IPS-18c (cell line): ENCODE measurements around the gene BIK.
"Not testable (repeated sequence)": the region's sequence is repeated elsewhere in the genome, so short reads cannot be mapped to it uniquely, and the experiment has no call there.

Source experiments
- H3K4me3 ChIP-seq: 2 replicates; pipeline ENCODE4 v1.7.0; 2013; ENCODE audit warnings: low read depth, mild to moderate bottlenecking, low read length, moderate library complexity; ENCODE audit not compliant: insufficient read depth
- H3K9me3 ChIP-seq: one replicate; pipeline ENCODE4 v1.6.1; 2013; ENCODE audit warnings: mild to moderate bottlenecking, low read length, moderate library complexity; ENCODE audit not compliant: control insufficient read depth, insufficient read depth

The BIK gene

DNA sequence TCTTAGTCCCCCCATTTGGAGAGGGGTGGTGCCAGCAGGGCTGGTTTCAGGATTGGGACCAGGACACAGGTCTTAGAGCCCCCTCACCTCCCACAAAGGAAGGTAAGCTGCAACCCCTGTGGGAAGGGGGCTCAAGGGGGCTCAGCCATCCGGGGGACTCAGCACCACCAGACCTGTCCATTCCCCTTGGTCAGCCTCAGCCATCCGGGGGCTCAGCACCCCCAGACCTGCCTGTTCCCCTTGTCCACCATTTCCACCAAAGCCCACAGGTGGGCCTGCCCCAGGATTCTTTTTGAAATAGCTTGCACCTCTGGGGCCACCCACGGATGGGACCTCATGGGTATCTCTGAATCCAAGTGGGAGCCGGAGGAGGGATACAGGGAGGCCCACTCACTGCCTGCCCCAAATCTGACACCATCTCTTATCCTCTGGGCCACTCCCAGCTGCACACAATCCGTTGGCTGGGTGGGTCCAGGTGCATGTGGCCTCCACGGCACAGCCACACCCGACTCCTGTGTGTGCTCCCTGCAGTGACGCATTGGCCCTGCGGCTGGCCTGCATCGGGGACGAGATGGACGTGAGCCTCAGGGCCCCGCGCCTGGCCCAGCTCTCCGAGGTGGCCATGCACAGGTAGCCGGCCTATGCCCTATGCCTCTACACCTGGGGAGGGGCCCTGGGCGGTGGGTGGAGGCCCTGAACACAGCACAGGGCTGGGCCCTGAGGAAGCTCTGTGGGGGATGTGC lies 16.8 kb downstream of the BIK start:
- no peak overlapping the region for H3K4me3 ChIP-seq
- H3K9me3 ChIP-seq = no peaks in the 10 kb centered on the region

DNA sequence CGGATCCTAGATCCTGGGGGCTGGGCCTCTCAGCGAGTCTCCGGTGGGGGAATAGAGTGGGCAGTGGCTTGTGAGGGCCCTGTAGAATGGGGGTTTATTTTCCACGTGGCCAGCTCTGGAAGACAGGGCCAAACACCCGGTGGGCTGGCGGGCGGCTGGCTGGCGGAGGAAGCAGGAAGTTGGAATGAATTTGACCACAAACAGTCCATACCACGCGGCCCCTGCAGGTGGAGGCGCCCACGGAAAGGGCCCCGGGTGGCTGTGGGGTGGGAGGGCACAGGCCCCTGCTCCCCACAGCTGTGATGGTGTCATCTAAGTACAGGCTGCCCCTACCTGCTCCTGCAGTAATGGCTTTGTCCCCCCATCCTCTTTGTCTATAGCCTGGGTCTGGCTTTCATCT lies 17.6 kb downstream of the BIK start:
- Histone ChIP-seq H3K9me3 (no peaks in the 10 kb centered on the region), H3K4me3 (no peak overlapping the region)

DNA sequence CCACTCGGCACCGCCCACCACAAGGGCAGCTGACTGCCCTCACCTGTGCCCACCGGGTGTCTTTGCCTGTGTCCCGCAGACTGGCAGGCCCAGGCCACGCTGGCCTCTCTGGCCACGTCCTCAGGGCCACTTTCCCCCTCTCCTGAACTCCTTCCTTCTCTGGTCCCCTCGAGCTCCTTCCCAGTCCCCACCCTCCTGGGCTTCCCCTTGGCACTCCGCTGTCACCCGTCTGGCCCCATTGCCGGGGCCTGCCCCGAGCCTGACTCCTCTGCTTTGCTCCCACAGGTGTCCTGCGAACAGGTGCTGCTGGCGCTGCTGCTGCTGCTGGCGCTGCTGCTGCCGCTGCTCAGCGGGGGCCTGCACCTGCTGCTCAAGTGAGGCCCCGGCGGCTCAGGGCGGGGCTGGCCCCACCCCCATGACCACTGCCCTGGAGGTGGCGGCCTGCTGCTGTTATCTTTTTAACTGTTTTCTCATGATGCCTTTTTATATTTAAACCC lies 18.4 kb downstream of the BIK start:
- Histone ChIP-seq H3K4me3 (no peak overlapping the region), H3K9me3 (no peaks in the 10 kb centered on the region)

DNA sequence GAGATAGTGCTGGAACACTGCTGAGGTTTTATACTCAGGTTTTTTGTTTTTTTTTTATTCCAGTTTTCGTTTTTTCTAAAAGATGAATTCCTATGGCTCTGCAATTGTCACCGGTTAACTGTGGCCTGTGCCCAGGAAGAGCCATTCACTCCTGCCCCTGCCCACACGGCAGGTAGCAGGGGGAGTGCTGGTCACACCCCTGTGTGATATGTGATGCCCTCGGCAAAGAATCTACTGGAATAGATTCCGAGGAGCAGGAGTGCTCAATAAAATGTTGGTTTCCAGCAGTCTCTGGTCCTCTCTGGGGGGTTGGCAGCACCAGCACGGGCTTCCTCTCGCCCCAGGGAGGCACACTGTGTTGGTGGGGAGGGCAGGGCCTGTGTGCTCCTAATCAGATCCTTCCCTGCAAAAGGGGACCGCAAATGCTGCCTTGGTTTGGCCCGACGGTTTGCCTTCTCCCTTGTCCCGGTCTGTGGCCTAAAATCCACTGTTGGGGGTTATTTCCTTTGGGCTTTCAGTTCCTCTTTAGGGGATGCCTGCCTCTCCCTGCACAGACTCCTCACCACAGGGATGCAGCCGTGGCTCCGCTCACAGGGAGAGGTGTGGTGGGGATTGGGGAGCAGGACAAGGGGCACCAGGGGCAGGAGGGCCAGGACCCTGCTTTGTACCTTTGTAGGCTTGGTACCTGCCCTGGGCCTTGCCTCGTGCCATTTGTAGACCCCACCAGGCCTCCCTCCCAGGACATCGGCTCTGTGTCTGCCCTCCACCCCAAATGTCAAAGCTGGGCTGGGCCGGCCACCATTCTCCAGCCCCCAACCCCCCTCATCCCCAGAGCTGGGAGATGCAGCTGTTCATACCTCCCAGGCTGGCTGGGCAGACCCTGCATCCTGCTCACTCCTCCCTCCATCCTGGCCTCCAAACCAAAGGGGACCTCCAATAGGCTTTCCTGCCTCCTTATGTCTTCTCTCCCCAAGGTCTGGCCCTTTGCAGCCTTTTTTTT lies 19.2 kb downstream of the BIK start:
- Histone ChIP-seq H3K4me3 (no peak overlapping the region), H3K9me3 (no peaks in the 10 kb centered on the region)

DNA sequence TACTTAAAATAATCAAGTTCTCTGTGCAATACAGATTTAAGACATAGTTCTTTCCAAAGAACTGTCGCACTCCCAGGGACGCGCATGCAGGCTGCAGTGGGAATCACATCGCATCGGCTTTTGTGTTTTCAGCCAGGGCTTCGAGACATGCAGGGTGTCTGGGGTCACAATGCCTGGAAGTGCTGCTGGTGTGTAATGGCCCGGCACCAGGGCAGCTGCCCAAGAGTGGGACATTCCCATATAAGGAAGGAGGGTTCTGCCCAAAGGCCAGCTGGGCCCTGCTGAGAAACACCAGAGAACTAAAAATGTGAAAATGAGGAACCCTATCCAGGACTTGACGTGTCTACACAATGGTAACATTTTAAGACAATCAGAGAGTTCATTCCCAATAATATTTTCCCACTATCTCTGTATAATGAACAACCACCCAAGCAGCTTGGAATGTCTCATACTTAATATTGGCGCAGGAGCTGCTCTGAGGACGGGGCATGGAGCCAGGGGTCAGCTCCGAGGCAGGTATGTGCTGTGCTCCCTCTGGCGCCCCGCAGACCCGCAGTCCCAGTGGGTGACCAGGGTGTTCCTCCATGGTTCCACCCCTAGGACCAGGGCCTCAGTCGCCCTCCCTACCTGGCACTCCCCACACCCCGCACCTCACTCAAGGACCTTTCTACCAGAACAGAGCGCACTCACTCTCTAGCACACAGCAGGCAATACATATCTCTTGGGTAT lies 21.4 kb downstream of the BIK start:
- H3K9me3 ChIP-seq = no peaks in the 10 kb centered on the region

DNA sequence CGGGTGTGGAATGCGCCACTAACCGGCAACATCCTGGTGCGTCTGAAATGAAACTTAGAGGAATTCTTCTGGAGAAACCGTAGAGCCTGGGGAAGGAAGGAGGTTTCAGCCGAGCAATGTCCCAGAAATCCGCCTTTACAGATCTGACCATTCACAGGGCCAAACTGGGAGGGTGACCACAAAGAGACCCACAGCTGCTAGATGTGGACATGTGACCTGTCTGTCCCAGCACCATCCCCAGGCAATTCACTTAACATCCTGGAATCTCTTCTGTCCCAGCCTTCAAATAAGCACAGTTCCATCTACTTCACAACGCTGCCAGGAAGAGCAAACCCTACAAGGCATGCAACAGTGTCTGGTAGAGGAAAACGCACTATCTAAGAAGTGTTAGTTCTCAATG lies 22.9 kb downstream of the BIK start:
- no peak overlapping the region for H3K4me3 ChIP-seq
- no peaks in the 10 kb centered on the region for H3K9me3 ChIP-seq

More for the DNA sequence above, 21.4 kb downstream of the BIK start:
- H3K4me3 ChIP-seq = no peak overlapping the region

DNA sequence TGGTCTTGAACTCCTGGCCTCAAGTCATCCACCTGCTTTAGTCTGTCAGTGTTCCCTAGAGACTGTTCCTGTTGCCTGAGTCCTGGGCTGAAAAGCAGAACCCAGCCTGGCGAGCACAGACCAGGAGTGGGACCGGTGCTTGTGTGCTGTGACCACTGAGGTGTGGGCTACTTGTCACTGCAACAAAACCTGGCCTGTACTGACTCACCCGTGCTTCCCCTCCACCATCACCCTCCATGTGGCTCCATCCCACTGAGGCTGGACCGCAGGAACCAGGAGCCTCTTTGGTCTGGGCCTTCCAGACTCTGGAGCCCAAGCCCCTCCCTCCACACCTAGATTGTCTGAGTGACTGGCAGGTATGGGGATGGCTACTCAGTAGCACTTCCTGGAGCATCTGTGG lies 24.0 kb downstream of the BIK start:
- H3K9me3 ChIP-seq = no peaks in the 10 kb centered on the region
- no peak overlapping the region for H3K4me3 ChIP-seq

DNA sequence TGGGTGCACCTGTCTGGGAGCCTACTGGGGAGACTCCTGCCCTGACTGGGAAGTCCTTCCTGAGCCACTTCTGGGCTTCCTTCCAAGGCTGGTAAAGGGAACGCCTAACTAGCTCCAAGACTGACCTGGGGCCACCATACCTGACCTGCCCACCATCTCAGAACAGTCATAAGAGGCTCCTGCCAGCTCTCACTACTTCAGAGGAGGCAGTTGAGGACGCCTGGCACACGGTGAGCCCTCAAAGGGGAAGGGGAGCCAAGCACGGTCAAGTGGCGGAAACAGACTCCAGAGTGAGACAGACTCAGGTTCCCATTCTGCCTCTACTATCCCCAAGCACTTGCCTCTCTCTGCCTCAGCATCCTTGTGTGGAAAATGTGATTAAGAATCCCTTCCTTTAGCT lies 25.0 kb downstream of the BIK start:
- Histone ChIP-seq H3K4me3 (no peak overlapping the region), H3K9me3 (no peaks in the 10 kb centered on the region)

DNA sequence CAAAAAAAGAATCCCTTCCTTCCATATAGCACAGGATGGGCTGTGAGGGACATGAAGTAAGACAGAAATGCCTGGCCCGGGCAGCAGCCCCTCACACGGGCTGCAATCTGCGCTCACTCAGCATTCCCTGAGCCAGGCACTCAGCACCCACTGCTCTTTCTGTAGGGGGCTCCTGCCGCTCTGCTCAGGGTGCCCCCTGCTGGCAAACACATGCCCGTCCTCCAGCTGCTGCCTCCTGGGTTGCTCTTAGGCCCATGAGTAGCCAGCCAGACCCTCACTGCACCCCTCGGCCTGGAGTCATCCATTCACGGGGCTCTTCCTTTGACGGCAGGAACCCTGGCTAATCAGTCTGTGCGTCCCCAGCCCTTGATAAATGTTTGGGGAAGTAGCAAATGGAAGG lies 25.7 kb downstream of the BIK start:
- Histone ChIP-seq H3K4me3 (no peak overlapping the region), H3K9me3 (no peaks in the 10 kb centered on the region)

DNA sequence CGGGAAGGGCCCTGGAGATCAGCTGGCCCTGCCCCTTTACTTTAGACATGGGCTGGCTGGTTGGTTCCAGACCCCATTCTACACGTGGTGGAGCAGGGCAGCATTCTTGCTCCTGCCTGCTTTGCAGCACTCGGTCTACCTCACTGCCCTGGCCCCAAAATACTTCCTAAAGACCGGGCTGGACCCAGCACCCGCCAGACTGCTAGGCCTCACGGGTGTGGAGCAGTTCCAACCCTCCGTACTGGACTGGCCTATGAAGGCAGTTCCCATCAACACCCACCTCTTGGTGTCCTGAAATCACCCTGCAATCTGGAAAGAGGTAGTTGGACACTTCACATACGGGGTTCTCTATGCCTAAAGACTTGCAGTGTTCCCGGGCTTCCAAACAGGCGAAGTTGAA lies 26.3 kb downstream of the BIK start:
- Histone ChIP-seq H3K4me3 (no peak overlapping the region), H3K9me3 (no peaks in the 10 kb centered on the region)

DNA sequence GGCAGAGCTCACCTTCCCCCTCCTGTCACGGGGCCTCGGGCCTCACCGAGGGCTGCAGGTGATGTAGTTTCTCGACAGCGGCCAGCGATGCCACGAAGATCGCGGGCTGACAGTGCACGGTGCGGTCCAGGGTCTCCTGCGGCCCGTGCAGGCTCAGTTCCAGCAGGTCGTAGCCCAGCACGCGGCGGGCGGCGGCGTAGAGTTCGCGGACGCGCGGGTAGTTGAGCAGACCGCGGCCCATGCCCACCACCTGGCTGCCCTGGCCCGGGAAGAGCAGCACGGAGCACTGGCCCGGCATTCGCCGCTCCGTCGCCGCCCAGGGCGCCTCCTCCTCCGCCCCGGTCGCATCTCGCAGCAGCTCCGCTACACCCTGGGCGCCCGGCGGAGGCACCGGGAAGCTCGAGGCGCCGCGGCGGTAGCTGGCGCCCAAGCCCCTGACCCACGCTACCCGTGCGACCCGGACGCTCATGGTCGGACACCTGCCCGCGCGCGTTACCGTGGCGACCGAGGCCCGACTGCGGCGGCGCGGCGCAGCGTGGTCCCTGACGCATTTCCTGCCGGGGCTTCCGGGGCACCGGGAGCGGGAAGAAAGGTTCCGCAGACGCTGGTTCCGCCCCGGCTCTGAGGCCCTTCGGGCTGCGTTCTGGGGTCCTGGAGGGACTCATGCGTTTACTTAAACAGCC lies 32.5 kb downstream of the BIK start, which contains the start of gene MCAT:
Gene MCAT (minus strand): TSS at position 519 of the 683 bp plus-strand sequence. CDS start 50 bp downstream, at position 469.
- H3K4me3 ChIP-seq = peak within 1 kb of the TSS; percentile 82
- H3K9me3 ChIP-seq = no peaks in the 10 kb centered on the region

DNA sequence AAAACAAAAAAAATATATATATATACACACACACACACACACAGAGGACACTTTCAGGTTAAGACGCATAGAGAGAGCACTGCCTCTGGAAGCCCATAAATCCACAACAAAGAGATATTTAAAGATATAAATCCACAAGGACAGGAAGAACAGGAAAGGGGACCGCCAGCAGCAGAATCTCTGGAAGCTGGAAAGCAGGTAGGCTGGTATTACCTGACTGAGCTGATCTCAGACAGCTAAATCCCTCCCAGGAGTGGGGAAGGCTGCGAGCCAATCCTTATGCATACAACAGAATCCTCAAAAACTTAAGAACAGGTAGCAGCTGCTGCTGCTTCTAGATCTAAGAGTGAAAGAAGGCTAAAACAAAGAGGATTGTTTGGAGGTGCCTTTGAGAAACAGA lies 34.4 kb downstream of the BIK start:
- no peak overlapping the region for H3K4me3 ChIP-seq
- H3K9me3 ChIP-seq = no peaks in the 10 kb centered on the region

DNA sequence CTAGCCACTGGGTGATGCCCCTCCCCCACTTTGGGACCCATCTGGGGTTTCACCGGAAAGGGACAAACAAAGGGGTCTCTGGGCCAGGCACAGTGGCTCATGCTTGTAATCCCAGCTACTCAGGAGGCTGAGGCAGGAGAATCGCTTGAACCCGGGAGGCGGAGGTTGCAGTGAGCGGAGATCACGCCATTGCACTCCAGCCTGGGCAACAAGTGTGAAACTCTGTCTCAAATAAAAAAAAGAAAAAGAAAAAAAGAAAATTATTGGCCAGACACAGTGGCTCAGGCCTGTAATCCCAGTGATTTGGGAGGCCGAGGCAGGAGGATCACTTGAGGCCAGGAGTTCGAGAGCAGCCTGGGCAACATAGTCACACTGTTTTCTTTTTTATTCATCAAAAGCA lies 34.8 kb downstream of the BIK start:
- H3K9me3 ChIP-seq = not testable (repeated sequence)

DNA sequence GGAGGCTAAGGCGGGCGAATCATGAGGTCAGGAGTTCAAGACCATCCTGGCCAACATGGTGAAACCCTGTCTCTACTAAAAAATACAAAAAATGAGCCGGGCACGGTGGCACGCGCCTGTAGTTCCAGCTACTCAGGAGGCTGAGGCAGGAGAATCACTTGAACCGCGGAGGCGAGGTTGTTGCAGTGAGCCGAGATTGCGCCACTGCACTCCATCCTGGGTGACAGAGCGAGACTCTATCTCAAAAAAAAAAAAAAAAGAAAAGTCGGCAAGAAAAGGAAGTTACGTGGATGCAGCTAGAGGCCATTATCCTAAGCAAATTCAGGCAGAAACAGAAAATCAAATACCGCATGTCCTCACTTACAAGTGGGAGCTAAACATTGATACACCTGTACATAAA lies 35.8 kb downstream of the BIK start:
- H3K4me3 ChIP-seq, H3K9me3 ChIP-seq: not testable (repeated sequence)

More for the DNA sequence above, 34.8 kb downstream of the BIK start:
- H3K4me3 ChIP-seq = not testable (repeated sequence)

DNA sequence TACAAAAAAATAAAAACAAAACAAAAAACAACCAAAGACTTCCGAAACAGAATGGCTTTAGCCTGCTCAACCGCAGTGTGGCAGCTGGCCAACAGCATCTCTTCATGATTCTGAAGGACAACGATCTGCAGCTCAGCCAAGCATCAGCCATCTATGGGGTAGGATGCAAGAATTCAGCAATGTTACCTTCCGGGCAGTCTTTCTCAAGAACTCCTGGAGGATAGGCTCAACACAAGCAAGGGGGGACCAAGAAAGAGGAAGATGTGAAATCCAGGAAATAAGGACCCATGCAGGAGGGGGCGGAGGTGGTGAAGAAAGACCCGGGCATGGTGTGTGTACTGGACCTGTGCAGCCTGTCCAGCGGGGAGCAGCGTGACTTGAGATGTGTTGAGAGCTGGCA lies 37.3 kb downstream of the BIK start:
- H3K9me3 ChIP-seq = no peaks in the 10 kb centered on the region
- H3K4me3 ChIP-seq = no peak overlapping the region

DNA sequence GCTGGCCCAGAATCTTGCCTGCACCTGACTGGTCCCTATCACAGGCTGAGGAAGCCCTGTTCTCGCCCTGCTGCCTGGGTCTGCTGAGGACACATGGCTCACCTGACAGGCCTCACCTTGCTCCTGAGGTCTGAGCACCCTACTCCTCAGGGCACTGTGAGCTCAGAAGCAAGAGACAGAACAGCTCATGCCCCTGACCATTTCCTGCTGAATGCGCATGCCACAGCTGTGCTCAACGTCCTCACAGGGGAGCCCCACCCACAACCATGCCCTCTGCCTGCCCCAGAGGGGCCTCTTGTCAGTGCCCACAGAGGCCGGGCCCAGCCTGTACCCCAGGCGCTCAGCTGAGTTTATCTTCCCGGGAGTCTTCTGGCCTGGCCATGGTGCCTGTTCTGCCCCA lies 38.0 kb downstream of the BIK start:
- H3K4me3 ChIP-seq = no peak overlapping the region
- H3K9me3 ChIP-seq = no peaks in the 10 kb centered on the region

DNA sequence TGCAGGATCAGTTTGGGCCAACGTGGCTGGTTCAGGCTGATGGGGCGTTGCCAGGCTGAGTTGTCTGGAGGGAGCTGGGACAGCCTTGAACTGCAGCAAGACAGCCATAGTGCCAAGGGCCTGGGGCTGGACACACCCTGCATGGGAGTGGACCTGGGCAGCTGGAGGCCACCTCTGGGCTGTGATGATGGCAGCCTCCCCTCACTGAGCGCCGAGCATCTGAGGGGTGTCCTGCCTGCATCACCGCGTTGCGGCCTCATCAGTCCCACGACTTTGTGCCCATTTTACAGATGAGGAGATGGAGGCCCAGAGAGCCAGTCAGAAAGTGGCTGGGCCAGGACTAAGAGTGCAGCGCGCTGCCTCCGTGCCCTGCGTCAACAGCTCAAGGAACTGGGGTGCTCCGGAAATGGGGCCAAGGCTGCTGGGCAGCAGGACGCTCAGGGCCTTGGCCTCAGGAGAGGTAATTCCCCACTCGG lies 40.2 kb downstream of the BIK start:
- H3K4me3 ChIP-seq = peak overlapping the region; percentile 46; the same call in 1 of the 2 replicates
- no peaks in the 10 kb centered on the region for H3K9me3 ChIP-seq
